GM18507 (cell line): ENCODE data around the gene CBLN2.

Source experiments
- DNase-seq: peaks from one replicate; pipeline ENCODE4 v3.0.0; 2011; ENCODE audit warnings: low read depth; ENCODE audit not compliant: insufficient read length; ENCODE audit errors: extremely low spot score
- FAIRE-seq: peaks from 2 replicates; lab custom pipeline; 2011; peaks lifted over from hg19 to GRCh38; lab: Jason Lieb, UNC

The CBLN2 gene

DNA sequence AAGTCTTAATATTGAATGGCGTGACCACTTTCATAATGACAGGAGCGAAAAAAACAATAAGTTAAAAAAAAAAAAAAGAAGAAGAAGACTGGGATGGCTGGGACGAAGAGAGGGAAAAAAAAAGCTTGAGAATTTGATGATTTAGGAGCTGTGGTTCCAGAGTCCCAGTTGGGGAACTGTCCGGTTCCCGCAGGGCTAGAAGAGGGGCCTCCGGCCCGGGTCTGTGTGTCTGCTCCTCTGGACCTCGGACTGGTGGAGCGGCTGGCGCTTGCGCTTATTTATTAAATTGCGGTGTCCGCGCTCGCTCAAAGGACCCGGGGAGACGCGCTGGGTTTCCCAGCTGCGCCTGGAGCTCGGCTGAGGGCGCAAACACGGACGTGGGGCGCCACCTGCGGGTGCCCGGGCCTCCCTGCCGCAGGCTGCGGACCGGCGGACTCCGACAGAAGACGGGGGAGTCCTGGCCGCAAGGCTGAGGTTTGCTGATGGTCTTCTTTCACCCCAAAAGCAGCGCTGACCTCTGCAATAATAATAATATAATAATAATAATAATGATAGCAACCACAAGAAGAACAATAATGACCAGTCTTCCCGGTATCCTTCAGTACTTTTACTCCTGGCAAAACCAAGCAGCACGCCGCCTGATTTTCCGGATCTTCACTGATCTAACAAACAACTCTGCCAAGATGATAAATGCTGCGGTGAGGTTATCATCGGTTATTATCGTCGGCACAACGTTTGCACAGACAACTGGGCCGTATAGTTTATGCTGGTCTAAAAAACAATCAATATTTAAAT is at the start of gene CBLN2:
Gene CBLN2, minus strand, starts transcription at position 251 of the 795 bp plus-strand sequence. CDS start 2,182 bp downstream, outside the sequence.
- FAIRE-seq: no peak
- DNase-seq: peak; percentile 40

GRCh38 chr18:72588360-72588759 is 44.2 kb upstream of the CBLN2 start:
- no peak for DNase-seq
- FAIRE-seq: no peak

GRCh38 chr18:72584787-72585186 is 40.6 kb upstream of the CBLN2 start:
- DNase-seq: no peak
- FAIRE-seq: no peak

GRCh38 chr18:72581976-72582375 is 37.8 kb upstream of the CBLN2 start:
- DNase-seq (no peak), FAIRE-seq (no peak)

- no peak for FAIRE-seq
- DNase-seq: no peak
Measured at GRCh38 chr18:72572896-72573295, 28.8 kb upstream of the CBLN2 start.

DNA sequence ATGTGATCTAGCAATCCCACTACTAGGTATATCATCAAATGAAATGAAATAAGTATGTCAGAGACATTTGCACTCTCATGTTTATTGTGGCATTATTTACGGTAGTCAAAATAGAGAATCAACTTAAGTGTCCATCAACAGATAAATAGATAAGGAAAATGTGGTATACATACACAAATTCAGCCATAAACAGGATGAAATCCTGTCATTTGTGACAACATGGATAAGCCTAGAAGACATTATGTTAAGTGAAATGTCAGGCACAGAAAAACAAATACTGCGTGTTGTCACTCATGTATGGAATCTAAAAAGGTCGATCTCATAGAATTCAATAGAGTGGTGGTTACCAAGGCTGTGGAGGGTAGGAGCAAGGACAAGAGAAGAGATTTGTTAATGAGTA is 22.1 kb upstream of the CBLN2 start:
- DNase-seq (no peak), FAIRE-seq (no peak)

DNA sequence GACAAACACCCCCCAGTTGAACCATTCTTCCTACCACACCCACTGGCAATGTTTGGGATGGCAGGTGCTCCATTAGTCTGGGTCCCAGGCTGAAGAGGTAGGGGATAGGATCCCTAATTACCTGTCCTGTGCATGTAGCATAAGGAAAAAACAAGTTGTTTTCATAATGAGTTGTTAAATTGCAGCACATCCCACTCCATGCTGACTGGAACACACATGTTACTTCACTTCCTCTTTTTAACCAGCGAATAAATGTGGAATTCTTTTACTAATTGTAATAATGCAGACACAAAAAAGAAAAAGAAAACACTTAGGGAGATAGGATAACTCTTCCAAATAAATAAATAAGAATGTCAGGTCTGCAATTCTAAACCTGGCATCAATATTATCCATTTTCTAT is 11.8 kb upstream of the CBLN2 start:
- FAIRE-seq: no peak

GRCh38 chr18:72555101-72555500 is 11.0 kb upstream of the CBLN2 start:
- FAIRE-seq: no peak

More for the DNA sequence above, 11.8 kb upstream of the CBLN2 start:
- no peak for DNase-seq

DNA sequence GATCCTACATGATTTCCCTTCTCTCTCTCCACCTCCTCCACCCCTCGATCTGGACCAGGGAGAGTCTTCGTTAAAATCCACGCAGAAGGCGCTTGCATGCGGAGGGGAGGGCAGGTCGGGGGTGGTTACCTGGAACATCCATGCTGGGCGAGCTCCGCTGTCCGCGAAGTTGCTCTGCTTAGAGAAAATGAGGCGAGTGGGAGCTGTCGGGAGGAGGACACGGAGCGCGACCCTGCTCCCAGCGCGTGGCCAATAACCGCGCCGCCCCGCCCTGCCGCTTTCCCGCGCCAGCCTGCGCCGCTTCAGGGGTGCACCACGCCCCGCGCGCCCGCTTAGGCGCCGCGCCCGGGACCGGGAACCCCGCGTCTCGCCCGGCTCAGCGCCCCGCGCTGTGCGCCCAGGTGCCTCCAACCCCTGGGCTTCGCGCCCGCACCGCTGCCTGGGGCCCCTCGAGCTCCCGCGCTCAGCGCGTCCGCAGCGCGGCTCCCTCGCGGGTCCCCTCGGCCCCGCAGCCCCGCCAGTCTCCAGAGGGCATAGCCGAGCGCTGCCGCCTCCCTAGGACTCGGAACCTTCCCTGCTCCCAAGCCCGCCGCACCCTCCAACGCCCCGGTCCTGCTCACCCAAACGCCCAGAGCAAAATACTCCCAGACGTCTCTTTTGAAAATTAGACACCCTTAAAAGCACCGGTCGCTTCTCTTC is 636 bp downstream of the CBLN2 start:
- DNase-seq (no peak), FAIRE-seq (no peak)

More at GRCh38 chr18:72555101-72555500, 11.0 kb upstream of the CBLN2 start:
- DNase-seq: no peak

DNA sequence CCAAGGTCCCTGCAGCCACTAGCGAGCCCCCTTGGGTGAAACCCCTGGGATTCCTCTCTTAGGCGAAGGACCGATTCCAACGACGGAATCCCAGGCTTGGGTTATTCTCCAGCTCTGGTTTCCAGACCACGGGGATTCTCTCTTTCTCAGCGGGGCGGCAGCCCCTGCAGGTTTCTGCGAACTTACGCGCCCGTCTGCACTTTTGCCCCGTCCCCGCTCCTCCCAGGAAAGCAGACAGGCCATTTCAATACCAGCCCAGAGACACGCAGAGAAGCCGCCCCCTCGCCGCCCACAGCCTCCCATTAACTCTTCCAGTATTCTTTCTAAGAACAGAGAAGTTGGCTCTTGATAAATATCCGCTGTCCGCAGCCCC is 1.2 kb downstream of the CBLN2 start:
- DNase-seq: no peak
- FAIRE-seq: no peak

DNA sequence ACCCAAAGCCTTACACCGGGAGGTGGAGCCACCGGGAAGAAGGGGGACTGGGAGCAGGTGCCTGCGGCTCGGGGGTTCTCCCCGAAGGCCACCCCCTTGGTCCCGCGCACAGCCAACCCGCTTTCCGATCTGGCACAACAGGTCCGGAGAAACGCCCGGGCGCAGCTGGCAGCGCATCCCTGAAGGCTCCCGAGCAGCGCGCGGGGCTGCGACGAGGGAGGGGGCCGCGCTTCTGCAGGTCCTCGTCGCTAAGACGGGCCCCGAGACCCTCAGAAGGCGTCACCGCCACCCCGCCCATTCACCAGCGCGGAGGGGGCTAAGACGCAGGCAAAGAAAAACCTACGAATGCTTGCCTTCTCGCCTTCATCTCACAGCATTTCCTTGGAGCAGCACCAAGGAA is 1.8 kb downstream of the CBLN2 start:
- DNase-seq (no peak), FAIRE-seq (no peak)

DNA sequence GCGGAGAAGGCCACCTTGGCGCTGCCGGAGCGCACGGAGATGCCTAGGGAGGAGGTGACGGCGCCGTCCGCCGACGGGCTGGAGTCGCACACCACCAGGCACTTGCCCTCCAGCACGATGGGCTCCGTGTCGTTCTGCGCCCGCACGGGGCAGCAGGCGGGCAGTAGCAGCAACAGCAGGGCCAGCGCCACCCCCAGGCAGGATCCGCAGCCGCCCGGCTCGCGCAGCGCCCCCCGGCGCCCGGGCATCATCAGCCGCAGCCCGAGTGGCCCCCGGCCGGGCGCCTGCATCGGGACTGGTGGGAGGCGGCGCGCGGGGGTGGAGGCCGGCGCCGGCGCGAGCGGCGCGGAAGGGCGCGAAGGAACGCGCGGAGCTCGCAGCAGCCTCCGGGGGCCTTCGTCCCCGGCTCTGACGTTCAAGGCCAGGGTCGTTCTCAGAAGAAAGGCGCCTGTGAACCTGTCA is 2.2 kb downstream of the CBLN2 start:
- FAIRE-seq: no peak
- no peak for DNase-seq

DNA sequence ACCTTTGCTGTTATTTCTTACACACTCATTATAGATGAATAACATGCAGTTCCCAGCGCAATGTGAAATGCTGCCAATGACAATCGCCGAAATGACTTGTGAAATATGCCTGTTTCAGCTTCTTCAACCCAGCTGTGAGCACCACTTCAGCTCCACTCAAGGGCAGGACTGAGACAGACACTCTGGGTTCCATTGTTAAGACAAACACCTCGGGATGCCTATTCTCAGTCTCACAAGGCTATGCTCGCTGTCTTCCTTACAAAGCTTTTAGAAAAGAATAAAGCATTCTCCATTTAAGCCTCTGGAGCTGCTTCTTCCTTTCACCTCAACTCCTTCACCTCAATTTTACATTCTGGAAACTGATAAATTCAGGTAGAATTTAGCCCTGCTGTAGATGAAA is 4.2 kb downstream of the CBLN2 start:
- no peak for DNase-seq
- no peak for FAIRE-seq

- no peak for FAIRE-seq
- DNase-seq: no peak
Measured at GRCh38 chr18:72530622-72531021, 13.5 kb downstream of the CBLN2 start.

DNA sequence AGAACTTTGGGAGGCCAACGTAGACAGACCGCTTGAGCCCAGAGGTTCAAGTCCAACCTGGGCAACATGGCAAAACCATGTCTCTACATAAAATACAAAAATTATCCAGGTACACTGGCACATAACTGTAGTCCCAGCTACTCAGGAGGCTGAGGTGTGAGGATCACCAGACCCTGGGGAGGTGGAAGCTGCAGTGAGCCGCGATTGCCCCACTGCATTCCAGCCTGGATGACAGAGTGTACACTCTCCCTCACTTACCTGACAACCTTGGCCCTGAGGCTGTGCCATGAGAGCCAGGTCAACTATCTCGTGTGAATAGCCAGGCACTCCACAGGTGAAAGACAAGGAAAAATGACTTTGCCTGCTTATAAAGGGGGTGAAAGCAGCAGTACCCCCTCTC is 39.3 kb downstream of the CBLN2 start:
- no peak for FAIRE-seq
- no peak for DNase-seq

- no peak for DNase-seq
- no peak for FAIRE-seq
Measured at GRCh38 chr18:72502671-72503431, 41.3 kb downstream of the CBLN2 start.

DNA sequence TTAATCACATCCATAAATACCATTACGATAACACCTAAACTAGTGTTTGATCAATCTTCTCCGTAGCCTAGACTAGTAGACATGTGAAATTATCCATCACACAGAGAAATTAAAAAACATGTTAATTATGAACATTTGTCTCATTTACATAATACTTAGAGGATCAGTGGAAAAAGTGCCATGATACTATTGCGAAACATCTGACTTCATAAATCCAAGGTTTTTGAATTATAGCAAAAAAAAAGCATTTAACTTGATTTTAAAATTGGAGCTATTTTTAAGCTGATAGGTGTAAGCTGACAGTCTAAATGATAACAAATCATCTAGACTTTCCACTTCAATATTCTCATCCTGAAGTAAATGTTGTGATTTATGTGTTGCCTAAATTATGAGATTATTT is 51.6 kb downstream of the CBLN2 start:
- DNase-seq: no peak
- no peak for FAIRE-seq
